ENCODE measurements around the gene MPV17L.
A peak's percentile ranks its signal among the peaks of the same experiment; 100 is the strongest.
"Not testable (repeated sequence)": the region's sequence is repeated elsewhere in the genome, so short reads cannot be mapped to it uniquely, and the experiment has no call there.

Gene MPV17L

DNA sequence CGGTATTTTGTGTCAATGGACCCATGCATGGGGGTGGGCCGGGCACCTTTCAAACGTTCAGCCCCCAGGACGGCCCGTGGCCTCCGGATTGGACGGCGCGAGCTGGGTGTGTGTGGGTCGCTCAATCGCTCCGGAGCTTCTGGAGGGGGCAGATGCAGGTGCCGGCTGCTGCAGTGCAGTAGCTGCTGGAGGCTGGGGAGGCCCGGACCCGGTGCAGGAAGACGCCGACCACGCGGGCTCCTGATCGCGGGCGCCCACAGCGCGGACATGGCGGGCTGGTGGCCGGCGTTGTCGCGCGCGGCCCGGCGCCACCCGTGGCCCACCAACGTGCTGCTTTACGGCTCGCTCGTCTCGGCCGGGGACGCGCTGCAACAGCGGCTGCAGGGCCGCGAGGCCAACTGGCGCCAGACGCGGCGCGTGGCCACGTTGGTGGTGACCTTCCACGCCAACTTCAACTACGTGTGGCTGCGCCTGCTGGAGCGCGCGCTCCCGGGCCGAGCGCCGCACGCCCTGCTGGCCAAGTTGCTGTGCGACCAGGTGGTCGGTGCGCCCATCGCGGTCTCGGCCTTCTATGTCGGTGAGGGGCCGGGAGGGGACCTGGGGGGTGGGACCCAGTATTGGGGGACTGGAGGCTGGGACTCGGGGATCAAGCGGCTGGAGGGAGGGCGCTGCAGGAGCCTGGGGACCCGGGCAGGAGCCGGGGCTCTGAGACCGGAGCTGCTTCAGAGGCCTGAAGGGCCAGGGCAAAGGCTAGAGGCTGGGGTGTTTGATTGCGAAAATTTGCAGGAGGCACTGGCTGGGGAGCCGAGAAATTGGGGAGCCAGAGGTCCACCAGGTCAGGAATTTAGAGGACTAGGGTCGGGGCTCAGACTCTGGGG is at the start of gene MPV17L:
MPV17L (plus strand) TSS at position 124 of the 878 bp plus-strand sequence; CDS start at position 268, 144 bp downstream.
- H3K79me2 ChIP-seq; H3K9me3 ChIP-seq (ENCODE audit: control insufficient read depth, low read length); H3K27ac ChIP-seq; H3K4me1 ChIP-seq; H3K9ac ChIP-seq; H3K27me3 ChIP-seq (ENCODE audit: control insufficient read depth, insufficient read depth, low read length); H3K36me3 ChIP-seq (ENCODE audit: control insufficient read depth, insufficient read depth, low read length): not testable (repeated sequence)
- peak within 1 kb of the TSS; percentile 55 for H3K4me3 ChIP-seq (ENCODE audit: low read depth, low read length)
- peak within 1 kb of the TSS; percentile 89 for H2AFZ ChIP-seq
- H3K4me2 ChIP-seq (ENCODE audit: low read length): peak within 1 kb of the TSS; percentile 83

GRCh38 chr16:15348721-15349120 is 46.8 kb upstream of the MPV17L start:
- H3K4me3 ChIP-seq (ENCODE audit: low read depth, low read length); H3K79me2 ChIP-seq: not testable (repeated sequence)

GRCh38 chr16:15351251-15351650 is 44.3 kb upstream of the MPV17L start:
- not testable (repeated sequence) for H3K27ac ChIP-seq; H3K4me1 ChIP-seq; H3K9ac ChIP-seq; H3K9me3 ChIP-seq (ENCODE audit: control insufficient read depth, low read length); H3K4me3 ChIP-seq (ENCODE audit: low read depth, low read length); H3K4me2 ChIP-seq (ENCODE audit: low read length); H3K79me2 ChIP-seq; H2AFZ ChIP-seq; H3K36me3 ChIP-seq (ENCODE audit: control insufficient read depth, insufficient read depth, low read length); H3K27me3 ChIP-seq (ENCODE audit: control insufficient read depth, insufficient read depth, low read length)

More at GRCh38 chr16:15348721-15349120, 46.8 kb upstream of the MPV17L start:
- H3K27me3 ChIP-seq (ENCODE audit: control insufficient read depth, insufficient read depth, low read length); H3K4me2 ChIP-seq (ENCODE audit: low read length); H3K9me3 ChIP-seq (ENCODE audit: control insufficient read depth, low read length); H3K4me1 ChIP-seq; H3K27ac ChIP-seq; H3K36me3 ChIP-seq (ENCODE audit: control insufficient read depth, insufficient read depth, low read length); H3K9ac ChIP-seq; H2AFZ ChIP-seq: not testable (repeated sequence)

GRCh38 chr16:15351745-15352144 is 43.8 kb upstream of the MPV17L start:
- H3K27ac ChIP-seq; H3K4me3 ChIP-seq (ENCODE audit: low read depth, low read length); H3K4me1 ChIP-seq; H3K9me3 ChIP-seq (ENCODE audit: control insufficient read depth, low read length); H3K9ac ChIP-seq; H3K79me2 ChIP-seq; H3K27me3 ChIP-seq (ENCODE audit: control insufficient read depth, insufficient read depth, low read length); H2AFZ ChIP-seq; H3K36me3 ChIP-seq (ENCODE audit: control insufficient read depth, insufficient read depth, low read length); H3K4me2 ChIP-seq (ENCODE audit: low read length): not testable (repeated sequence)

- H3K4me3 ChIP-seq (ENCODE audit: low read depth, low read length); H3K4me2 ChIP-seq (ENCODE audit: low read length); H3K79me2 ChIP-seq; H3K9me3 ChIP-seq (ENCODE audit: control insufficient read depth, low read length); H2AFZ ChIP-seq; H3K4me1 ChIP-seq; H3K36me3 ChIP-seq (ENCODE audit: control insufficient read depth, insufficient read depth, low read length); H3K27ac ChIP-seq; H3K27me3 ChIP-seq (ENCODE audit: control insufficient read depth, insufficient read depth, low read length); H3K9ac ChIP-seq: not testable (repeated sequence)
These were observed 42.7 kb upstream of the MPV17L start for GRCh38 chr16:15352852-15353251.

- not testable (repeated sequence) for H3K4me2 ChIP-seq (ENCODE audit: low read length); H3K36me3 ChIP-seq (ENCODE audit: control insufficient read depth, insufficient read depth, low read length); H3K4me1 ChIP-seq; H2AFZ ChIP-seq; H3K27ac ChIP-seq; H3K9ac ChIP-seq; H3K4me3 ChIP-seq (ENCODE audit: low read depth, low read length); H3K79me2 ChIP-seq; H3K9me3 ChIP-seq (ENCODE audit: control insufficient read depth, low read length); H3K27me3 ChIP-seq (ENCODE audit: control insufficient read depth, insufficient read depth, low read length)
These were observed 40.7 kb upstream of the MPV17L start for GRCh38 chr16:15354846-15355245.

- not testable (repeated sequence) for H3K9ac ChIP-seq
These were observed 38.1 kb upstream of the MPV17L start for GRCh38 chr16:15357495-15357894.

DNA sequence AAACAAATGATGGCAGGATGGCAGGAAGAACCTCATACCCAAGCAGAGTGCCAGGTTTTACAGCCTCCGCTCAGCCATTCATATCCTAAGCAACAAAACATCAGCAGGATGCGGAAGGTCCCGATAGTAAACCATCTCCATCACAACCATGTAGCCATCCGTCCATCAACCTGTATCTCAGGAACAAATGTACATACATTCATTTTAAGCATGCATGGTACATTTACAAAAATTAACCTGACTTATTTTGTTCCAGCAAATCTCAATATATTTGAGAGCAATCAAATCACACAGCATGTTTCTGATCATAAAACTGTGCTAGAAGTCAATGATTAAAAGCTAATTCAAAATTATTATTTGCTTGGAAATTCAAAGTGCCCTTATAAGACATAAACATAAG is 17.4 kb upstream of the MPV17L start, which contains the start of gene NPIPA5:
NPIPA5 (minus strand) TSS at position 101 of the 400 bp plus-strand sequence; CDS start at position 101, 0 bp downstream.
- not testable (repeated sequence) for H3K9ac ChIP-seq; H3K4me1 ChIP-seq; H3K36me3 ChIP-seq (ENCODE audit: control insufficient read depth, insufficient read depth, low read length); H3K79me2 ChIP-seq; H2AFZ ChIP-seq; H3K4me2 ChIP-seq (ENCODE audit: low read length); H3K4me3 ChIP-seq (ENCODE audit: low read depth, low read length); H3K27ac ChIP-seq; H3K27me3 ChIP-seq (ENCODE audit: control insufficient read depth, insufficient read depth, low read length); H3K9me3 ChIP-seq (ENCODE audit: control insufficient read depth, low read length)

More at GRCh38 chr16:15357495-15357894, 38.1 kb upstream of the MPV17L start:
- H3K79me2 ChIP-seq; H3K27ac ChIP-seq; H3K9me3 ChIP-seq (ENCODE audit: control insufficient read depth, low read length); H3K4me2 ChIP-seq (ENCODE audit: low read length); H2AFZ ChIP-seq; H3K4me1 ChIP-seq; H3K27me3 ChIP-seq (ENCODE audit: control insufficient read depth, insufficient read depth, low read length); H3K4me3 ChIP-seq (ENCODE audit: low read depth, low read length); H3K36me3 ChIP-seq (ENCODE audit: control insufficient read depth, insufficient read depth, low read length): not testable (repeated sequence)

DNA sequence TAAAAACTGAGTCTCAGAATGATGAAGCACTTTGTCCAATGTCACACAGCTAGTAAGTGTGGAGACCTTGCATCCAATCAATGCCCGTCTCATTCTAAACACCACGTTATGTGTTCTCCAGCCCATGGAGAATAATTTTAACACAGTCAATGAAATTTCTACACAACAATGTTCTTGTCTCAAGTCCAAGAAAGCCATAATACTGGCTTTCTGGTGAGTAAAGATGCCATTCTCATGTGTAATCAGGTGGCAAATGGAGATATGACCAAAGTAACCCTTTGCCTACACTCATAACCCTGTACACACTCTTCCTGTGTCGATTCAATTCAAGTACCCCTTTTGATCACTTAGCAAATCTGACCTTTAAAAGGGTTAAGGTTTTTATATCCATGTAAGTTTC is 12.7 kb upstream of the MPV17L start:
- not testable (repeated sequence) for H3K27me3 ChIP-seq (ENCODE audit: control insufficient read depth, insufficient read depth, low read length); H2AFZ ChIP-seq; H3K27ac ChIP-seq; H3K9me3 ChIP-seq (ENCODE audit: control insufficient read depth, low read length); H3K4me1 ChIP-seq; H3K4me2 ChIP-seq (ENCODE audit: low read length); H3K79me2 ChIP-seq; H3K36me3 ChIP-seq (ENCODE audit: control insufficient read depth, insufficient read depth, low read length); H3K9ac ChIP-seq; H3K4me3 ChIP-seq (ENCODE audit: low read depth, low read length)

DNA sequence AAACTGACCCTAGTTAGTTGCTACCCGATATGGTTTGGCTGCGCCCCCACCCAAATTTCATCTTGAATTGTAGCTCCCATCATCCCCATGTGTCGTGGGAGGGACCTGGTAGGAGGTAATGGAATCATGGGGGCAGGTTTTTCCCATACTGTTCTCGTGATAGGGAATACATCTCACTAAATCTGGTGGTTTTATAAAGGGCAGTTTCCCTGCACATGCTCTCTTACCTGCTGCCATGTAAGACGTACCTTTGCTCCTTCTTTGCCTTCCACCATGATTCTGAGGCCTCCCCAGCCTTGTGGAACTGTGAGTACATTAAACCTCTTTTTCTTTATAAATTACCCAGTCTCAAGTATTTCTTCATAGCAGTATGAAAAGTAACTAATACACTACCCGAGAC is 7.5 kb upstream of the MPV17L start:
- H3K4me3 ChIP-seq (ENCODE audit: low read depth, low read length); H3K79me2 ChIP-seq; H3K9ac ChIP-seq; H3K27ac ChIP-seq; H3K4me1 ChIP-seq; H3K27me3 ChIP-seq (ENCODE audit: control insufficient read depth, insufficient read depth, low read length); H3K36me3 ChIP-seq (ENCODE audit: control insufficient read depth, insufficient read depth, low read length); H3K9me3 ChIP-seq (ENCODE audit: control insufficient read depth, low read length); H2AFZ ChIP-seq; H3K4me2 ChIP-seq (ENCODE audit: low read length): not testable (repeated sequence)

DNA sequence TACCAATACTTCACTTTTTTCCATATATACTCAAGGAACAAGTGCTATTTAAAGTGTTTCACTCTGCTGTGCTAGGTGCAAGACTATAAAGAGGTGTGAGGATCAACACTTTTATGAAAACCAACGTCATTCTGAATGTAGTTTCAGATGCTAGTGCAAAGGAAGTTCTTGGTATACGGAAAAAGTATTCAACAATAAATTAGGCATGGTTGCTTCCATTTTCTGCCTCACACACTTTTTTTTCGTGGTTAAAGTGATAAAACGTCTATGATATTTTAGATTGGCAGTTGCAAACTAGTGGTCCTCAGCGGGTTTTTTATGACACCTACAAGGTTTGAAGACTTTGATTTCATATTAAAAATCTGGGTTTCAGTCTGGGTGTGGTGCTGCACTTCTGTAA is 5.6 kb upstream of the MPV17L start:
- H3K4me3 ChIP-seq (ENCODE audit: low read depth, low read length); H3K4me1 ChIP-seq; H3K27ac ChIP-seq; H3K36me3 ChIP-seq (ENCODE audit: control insufficient read depth, insufficient read depth, low read length); H2AFZ ChIP-seq; H3K79me2 ChIP-seq; H3K9ac ChIP-seq; H3K4me2 ChIP-seq (ENCODE audit: low read length); H3K9me3 ChIP-seq (ENCODE audit: control insufficient read depth, low read length); H3K27me3 ChIP-seq (ENCODE audit: control insufficient read depth, insufficient read depth, low read length): not testable (repeated sequence)
